K562 (cell line): ENCODE results near the gene MPST. TPM values are rescaled to one million over a fixed set of nuclear protein-coding genes. Genes with fewer than 3 reads are reported as not detected.
A peak's percentile ranks its signal among the peaks of the same experiment; 100 is the strongest.

Source experiments
- ATAC-seq: fragments of 200-7000 bp; cut with Tn5 transposase; 3 replicates; pipeline ENCODE4 v1.9.1; 2020; ENCODE audit warnings: moderate library complexity
- BruUV-seq: library from RNA; stranded (reverse); fragments of 400-500 nt; replicated peaks from 2 replicates; lab custom pipeline; 2021; lab: Mats Ljungman, UMichigan
- CTCF ChIA-PET: fragments of 300-600 bp; formaldehyde crosslinking; extraction: SDS; loops from one replicate; lab custom pipeline; 2021; ENCODE audit warnings: low intra/inter-chr PET ratio; lab: Yijun Ruan, JAX
- POLR2A ChIA-PET: fragments of 300-600, 350-650 bp; sonication (Branson Sonifier 250); formaldehyde crosslinking; extraction: SDS; loops from one replicate; lab custom pipeline; 2021; ENCODE audit warnings: antibody characterized with exemption, inconsistent platforms; lab: Yijun Ruan, JAX
- DNase-seq, 4 experiments: peaks; one replicate each; pipeline versions ENCODE4 v3.0.0 to v3.0.0-alpha.2; 2011 to 2018; ENCODE audit warnings: low spot score in 3 of 4, mixed read lengths in 3 of 4; ENCODE audit errors: extremely low read depth in 1 of 4
- FAIRE-seq: peaks from 2 replicates; lab custom pipeline; 2011; peaks lifted over from hg19 to GRCh38; lab: Jason Lieb, UNC
- H2AFZ ChIP-seq: 2 replicates; pipeline ENCODE4 v1.6.0; 2011; ENCODE audit warnings: low read depth, low read length, control low read depth, inconsistent platforms
- H3K27ac ChIP-seq: fragments of 200-600 bp; 3 replicates; pipeline ENCODE4 v1.8.0; 2011; ENCODE audit warnings: low read depth, mild to moderate bottlenecking, control low read depth, inconsistent platforms, low read length, moderate library complexity, mixed read lengths; ENCODE audit errors: extremely low read depth
- H3K27me3 ChIP-seq, 2 experiments: fragments of 300-600 bp in 1 of 2; 2 replicates in 1 of 2; 3 replicates in 1 of 2; pipeline versions ENCODE4 v1.6.0 to v1.8.0; 2011; ENCODE audit warnings: inconsistent platforms in 2 of 2, low read length in 2 of 2, mild to moderate bottlenecking in 1 of 2, mixed read lengths in 1 of 2, moderate library complexity in 1 of 2; ENCODE audit not compliant: control insufficient read depth in 2 of 2, insufficient read depth in 2 of 2
- H3K36me3 ChIP-seq: fragments of 300-600 bp; 3 replicates; pipeline ENCODE4 v1.8.0; 2011; ENCODE audit warnings: mild to moderate bottlenecking, low read length, inconsistent platforms; ENCODE audit not compliant: control insufficient read depth, insufficient read depth
- H3K4me1 ChIP-seq, 2 experiments: fragments of 200-600 bp in 1 of 2; replicated peaks in 1 of 2; 2 replicates in 1 of 2; 3 replicates in 1 of 2; pipeline versions ENCODE4 v1.5.1 to v1.8.0; 2011; ENCODE audit warnings: inconsistent platforms in 2 of 2, low read length in 2 of 2, mild to moderate bottlenecking in 1 of 2, mixed read lengths in 1 of 2, moderate library complexity in 1 of 2; ENCODE audit not compliant: control insufficient read depth in 2 of 2, insufficient read depth in 2 of 2
- H3K4me2 ChIP-seq: 2 replicates; pipeline ENCODE4 v1.6.1; 2011; ENCODE audit warnings: low read length, control low read depth, inconsistent platforms, mixed read lengths; ENCODE audit not compliant: insufficient read depth
- H3K4me3 ChIP-seq: fragments of 200-600 bp; sonication (generic), shearing (Covaris generic); 2 replicates; pipeline ENCODE4 v1.5.1; 2016; ENCODE audit warnings: control low read depth, inconsistent platforms
- H3K79me2 ChIP-seq: fragments of 200-600 bp; 3 replicates; pipeline ENCODE4 v1.8.0; 2011; ENCODE audit warnings: low read length, inconsistent platforms; ENCODE audit not compliant: control insufficient read depth, insufficient read depth
- H3K9ac ChIP-seq, 2 experiments: 2 replicates each; pipeline versions ENCODE4 v1.6.0 to v1.6.1; 2011; ENCODE audit warnings: low read depth in 2 of 2, low read length in 2 of 2, control low read depth in 1 of 2, inconsistent platforms in 1 of 2, mild to moderate bottlenecking in 1 of 2, mixed read lengths in 1 of 2; ENCODE audit not compliant: insufficient read depth in 1 of 2
- H3K9me1 ChIP-seq: one replicate; pipeline ENCODE4 v1.6.0; 2011; ENCODE audit warnings: inconsistent platforms, mild to moderate bottlenecking, low read length, moderate library complexity; ENCODE audit not compliant: control insufficient read depth, insufficient read depth
- H3K9me3 ChIP-seq: replicated peaks from 2 replicates; pipeline ENCODE4 v1.5.1; 2011; ENCODE audit warnings: low read depth, low read length, inconsistent platforms; ENCODE audit not compliant: control insufficient read depth, insufficient read depth
- H4K20me1 ChIP-seq: replicated peaks from 2 replicates; pipeline ENCODE4 v1.6.1; 2011; ENCODE audit warnings: low read length, inconsistent platforms, mixed read lengths; ENCODE audit not compliant: control insufficient read depth, insufficient read depth
- ATF7 ChIP-seq: fragments of 450-650 bp; IDR thresholded peaks from 2 replicates; pipeline ENCODE4 v1.7.1; 2014; ENCODE audit warnings: mild to moderate bottlenecking, moderate library complexity
- BRD9 ChIP-seq: fragments of 450-650 bp; IDR thresholded peaks from 2 replicates; pipeline ENCODE4 v1.6.1; 2018; ENCODE audit warnings: low read depth; ENCODE audit not compliant: partially characterized antibody
- DLX4 ChIP-seq: fragments of 250-450 bp; sonication (Bioruptor Pico); IDR thresholded peaks from 2 replicates; pipeline ENCODE4 v1.6.1; 2021; ENCODE audit warnings: mild to moderate bottlenecking
- HMGN3 ChIP-seq: IDR thresholded peaks from 2 replicates; pipeline ENCODE4 v1.6.1; 2011; ENCODE audit warnings: borderline replicate concordance, low read depth, mild to moderate bottlenecking, mixed read lengths, low read length; ENCODE audit not compliant: insufficient read length; ENCODE audit errors: extremely low read depth
- RBFOX2 ChIP-seq: fragments of 200-400 bp; formaldehyde crosslinking; IDR thresholded peaks from 2 replicates; pipeline ENCODE4 v1.6.1; 2017; ENCODE audit warnings: low read depth, mild to moderate bottlenecking, low read length, moderate library complexity
- RBM39 ChIP-seq: fragments of 200-400 bp; formaldehyde crosslinking; optimal IDR thresholded peaks from 2 replicates; pipeline ENCODE3; 2018; ENCODE audit warnings: low read depth, low read length
- STAG1 ChIP-seq: sonication (generic); formaldehyde crosslinking; IDR thresholded peaks from 2 replicates; pipeline ENCODE4 v1.5.0; 2020; ENCODE audit warnings: missing genetic modification reagents, borderline replicate concordance
- TRIM24 ChIP-seq, 2 experiments: fragments of 450-650 bp; IDR thresholded peaks; 2 replicates each; pipeline ENCODE4 v1.6.1; 2016
- WGBS: fragments of 100-300 bp; shearing (Covaris generic); methylation state at CpG from one replicate; pipeline ENCODE4 v1.1.6; 2016; ENCODE audit warnings: low coverage, mixed read lengths; ENCODE audit not compliant: insufficient coverage; ENCODE audit errors: missing lambda C conversion rate; 5-methylcytosine and 5-hydroxymethylcytosine counted together
- in situ Hi-C: fragments of 300-500 bp; cut with MboI; formaldehyde crosslinking; loops from 4 replicates; pipeline ENCODE4 v1.15.0; 2018; ENCODE audit warnings: inconsistent platforms, mixed read lengths
- intact Hi-C: fragments of 100-400 bp; cut with micrococcal nuclease; formaldehyde crosslinking; loops from 2 replicates; pipeline ENCODE4 v1.14.2; 2022
- polyA plus RNA-seq, 8 experiments: library from polyadenylated mRNA; depleted of rRNA in 4 of 8; stranded (reverse) in 5 of 8; unstranded in 3 of 8; fragments of >200 nt; fragmentation: Nextera tagmentation in 2 of 8; fragmentation: Illumina TruSeq in 1 of 8; extraction: Ambion mirVana in 2 of 8; extraction: Trizol in 1 of 8; gene quantifications; 2 replicates each; pipeline versions ENCODE4 v1.2.1 to v1.2.3, GENCODE V29; 2011 to 2014; ENCODE audit warnings: inconsistent platforms in 1 of 8, missing spikeins in 1 of 8
- total RNA-seq, 7 experiments: library from RNA; depleted of rRNA in 6 of 7; stranded (reverse); fragments of >200 nt in 6 of 7; fragmentation: Illumina TruSeq in 2 of 7; extraction: Trizol in 2 of 7; gene quantifications; 2 replicates each; pipeline versions ENCODE4 v1.2.1 to v1.2.3, GENCODE V29; 2011 to 2021; ENCODE audit warnings: low replicate concordance in 1 of 7
- TF ChIP-seq, protein P1 (sequence below): fragments of 250-450 bp; sonication (Bioruptor Pico); IDR thresholded peaks from 2 replicates; pipeline ENCODE4 v1.8.0; 2022; ENCODE audit warnings: moderate library complexity, mild to moderate bottlenecking, inconsistent platforms
- TF ChIP-seq, protein P2 (sequence below): fragments of 450-650 bp; IDR thresholded peaks from 2 replicates; pipeline ENCODE4 v1.6.1; 2016; ENCODE audit warnings: low read depth

The MPST gene
- total and polyA plus RNA-seq, 9 of the 15 experiments (the other 6 are each of a cell fraction or from before 2014, with no cell fraction given): 0.65 to 104 (median 24.3) TPM

- TF ChIP-seq, protein P1, sequence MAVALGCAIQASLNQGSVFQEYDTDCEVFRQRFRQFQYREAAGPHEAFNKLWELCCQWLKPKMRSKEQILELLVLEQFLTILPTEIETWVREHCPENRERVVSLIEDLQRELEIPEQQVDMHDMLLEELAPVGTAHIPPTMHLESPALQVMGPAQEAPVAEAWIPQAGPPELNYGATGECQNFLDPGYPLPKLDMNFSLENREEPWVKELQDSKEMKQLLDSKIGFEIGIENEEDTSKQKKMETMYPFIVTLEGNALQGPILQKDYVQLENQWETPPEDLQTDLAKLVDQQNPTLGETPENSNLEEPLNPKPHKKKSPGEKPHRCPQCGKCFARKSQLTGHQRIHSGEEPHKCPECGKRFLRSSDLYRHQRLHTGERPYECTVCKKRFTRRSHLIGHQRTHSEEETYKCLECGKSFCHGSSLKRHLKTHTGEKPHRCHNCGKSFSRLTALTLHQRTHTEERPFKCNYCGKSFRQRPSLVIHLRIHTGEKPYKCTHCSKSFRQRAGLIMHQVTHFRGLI (CRISPR knock-in tag): no peak
- TF ChIP-seq HMGN3 (no peak), RBFOX2 (no peak)
Measured at GRCh38 chr22:36981247-36981775, 38.2 kb upstream of the MPST start (continued).

DNA sequence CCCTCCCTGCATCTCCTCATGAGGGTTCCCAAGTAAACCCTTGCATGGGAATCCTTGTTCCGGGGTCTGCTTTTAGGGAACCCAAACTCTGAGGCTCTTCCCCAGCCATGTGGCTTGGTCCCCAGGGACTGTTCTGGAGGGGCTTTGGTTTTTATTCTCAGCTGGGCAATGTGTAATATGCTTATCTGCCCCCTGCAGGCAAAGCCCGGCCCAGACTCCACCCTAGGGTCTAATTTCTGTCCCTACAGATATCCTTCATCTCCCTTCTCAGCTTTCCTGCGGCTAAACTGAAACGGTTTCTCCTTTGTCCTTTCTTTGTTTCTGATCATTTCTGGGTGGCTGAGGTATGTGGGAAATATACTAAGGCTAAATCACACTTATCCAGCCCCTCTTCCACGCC is 37.4 kb upstream of the MPST start:
- H3K4me2 ChIP-seq: peak overlapping the region; percentile 53
- intact Hi-C loops: no loop called here
- DNase-seq: peak; percentile 70 to 87 (median 76)
- POLR2A ChIA-PET: interaction anchor here (0.6 to 1.1 kb wide), 6 partner anchors 11 to 1819 kb away, joined by 3 to 4 read pairs (median 3); no protein-coding TSS in a partner anchor
- peaks cover 14% of the 10 kb centered on the region for H3K9me3 ChIP-seq
- no peaks in the 10 kb centered on the region for H3K27me3 ChIP-seq
- in situ Hi-C loops: no loop called here
- peak; percentile 77 for ATAC-seq
- peak overlapping the region; percentile 54 for H2AFZ ChIP-seq
- peak overlapping the region; percentile 77 for H3K27ac ChIP-seq
- 0% methylated on average over 5 of the region's 5 CpGs for WGBS
- BruUV-seq: no TSS peak
- H3K4me3 ChIP-seq: no peak overlapping the region
- no peaks in the 10 kb centered on the region for H3K9me1 ChIP-seq
- H3K4me1 ChIP-seq: peaks cover 23 to 28% of the 10 kb centered on the region in 2 experiments; a peak in 4 of 5 replicates
- CTCF ChIA-PET: no interaction called here
- H3K9ac ChIP-seq: peak overlapping the region; percentile 37 to 57; a peak in 3 of 4 replicates
- no peaks in the 10 kb centered on the region for H3K79me2 ChIP-seq
- H3K36me3 ChIP-seq: no peaks in the 10 kb centered on the region; the same call in 2 of the 3 replicates
- H4K20me1 ChIP-seq: no peaks in the 10 kb centered on the region
- peak; percentile 89 for FAIRE-seq
- peak; percentile 71 to 77 for TF ChIP-seq TRIM24 (IDR thresholded peaks at IDR 0.05)
- TF ChIP-seq DLX4: no peak
- TF ChIP-seq, protein P2, sequence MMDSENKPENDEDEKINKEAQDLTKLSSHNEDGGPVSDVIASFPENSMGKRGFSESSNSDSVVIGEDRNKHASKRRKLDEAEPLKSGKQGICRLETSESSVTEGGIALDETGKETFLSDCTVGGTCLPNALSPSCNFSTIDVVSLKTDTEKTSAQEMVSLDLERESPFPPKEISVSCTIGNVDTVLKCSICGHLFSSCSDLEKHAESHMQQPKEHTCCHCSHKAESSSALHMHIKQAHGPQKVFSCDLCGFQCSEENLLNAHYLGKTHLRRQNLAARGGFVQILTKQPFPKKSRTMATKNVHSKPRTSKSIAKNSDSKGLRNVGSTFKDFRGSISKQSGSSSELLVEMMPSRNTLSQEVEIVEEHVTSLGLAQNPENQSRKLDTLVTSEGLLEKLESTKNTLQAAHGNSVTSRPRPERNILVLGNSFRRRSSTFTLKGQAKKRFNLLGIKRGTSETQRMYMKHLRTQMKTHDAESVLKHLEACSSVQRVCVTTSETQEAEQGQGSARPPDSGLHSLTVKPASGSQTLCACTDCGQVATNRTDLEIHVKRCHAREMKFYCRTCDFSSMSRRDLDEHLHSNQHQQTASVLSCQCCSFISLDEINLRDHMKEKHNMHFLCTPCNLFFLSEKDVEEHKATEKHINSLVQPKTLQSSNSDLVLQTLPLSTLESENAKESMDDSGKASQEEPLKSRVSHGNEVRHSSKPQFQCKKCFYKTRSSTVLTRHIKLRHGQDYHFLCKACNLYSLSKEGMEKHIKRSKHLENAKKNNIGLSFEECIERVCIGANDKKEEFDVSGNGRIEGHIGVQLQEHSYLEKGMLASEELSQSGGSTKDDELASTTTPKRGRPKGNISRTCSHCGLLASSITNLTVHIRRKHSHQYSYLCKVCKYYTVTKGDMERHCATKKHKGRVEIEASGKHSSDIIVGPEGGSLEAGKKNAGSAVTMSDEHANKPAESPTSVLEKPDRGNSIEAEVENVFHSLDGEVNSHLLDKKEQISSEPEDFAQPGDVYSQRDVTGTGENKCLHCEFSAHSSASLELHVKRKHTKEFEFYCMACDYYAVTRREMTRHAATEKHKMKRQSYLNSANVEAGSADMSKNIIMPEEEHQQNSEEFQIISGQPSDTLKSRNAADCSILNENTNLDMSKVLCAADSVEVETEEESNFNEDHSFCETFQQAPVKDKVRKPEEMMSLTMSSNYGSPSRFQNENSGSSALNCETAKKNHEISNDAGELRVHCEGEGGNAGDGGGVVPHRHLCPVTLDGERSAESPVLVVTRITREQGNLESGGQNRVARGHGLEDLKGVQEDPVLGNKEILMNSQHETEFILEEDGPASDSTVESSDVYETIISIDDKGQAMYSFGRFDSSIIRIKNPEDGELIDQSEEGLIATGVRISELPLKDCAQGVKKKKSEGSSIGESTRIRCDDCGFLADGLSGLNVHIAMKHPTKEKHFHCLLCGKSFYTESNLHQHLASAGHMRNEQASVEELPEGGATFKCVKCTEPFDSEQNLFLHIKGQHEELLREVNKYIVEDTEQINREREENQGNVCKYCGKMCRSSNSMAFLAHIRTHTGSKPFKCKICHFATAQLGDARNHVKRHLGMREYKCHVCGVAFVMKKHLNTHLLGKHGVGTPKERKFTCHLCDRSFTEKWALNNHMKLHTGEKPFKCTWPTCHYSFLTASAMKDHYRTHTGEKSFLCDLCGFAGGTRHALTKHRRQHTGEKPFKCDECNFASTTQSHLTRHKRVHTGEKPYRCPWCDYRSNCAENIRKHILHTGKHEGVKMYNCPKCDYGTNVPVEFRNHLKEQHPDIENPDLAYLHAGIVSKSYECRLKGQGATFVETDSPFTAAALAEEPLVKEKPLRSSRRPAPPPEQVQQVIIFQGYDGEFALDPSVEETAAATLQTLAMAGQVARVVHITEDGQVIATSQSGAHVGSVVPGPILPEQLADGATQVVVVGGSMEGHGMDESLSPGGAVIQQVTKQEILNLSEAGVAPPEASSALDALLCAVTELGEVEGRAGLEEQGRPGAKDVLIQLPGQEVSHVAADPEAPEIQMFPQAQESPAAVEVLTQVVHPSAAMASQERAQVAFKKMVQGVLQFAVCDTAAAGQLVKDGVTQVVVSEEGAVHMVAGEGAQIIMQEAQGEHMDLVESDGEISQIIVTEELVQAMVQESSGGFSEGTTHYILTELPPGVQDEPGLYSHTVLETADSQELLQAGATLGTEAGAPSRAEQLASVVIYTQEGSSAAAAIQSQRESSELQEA: no peak
- TF ChIP-seq RBM39: no peak
- no peak for TF ChIP-seq STAG1 (CRISPR knock-in tag)
- TF ChIP-seq BRD9: no peak
- no peak for TF ChIP-seq ATF7
